ENCODE results near the gene FAAP20. TPM values are rescaled to one million over a fixed set of nuclear protein-coding genes. Genes with fewer than 3 reads are reported as not detected.

Gene FAAP20
- total RNA-seq, 1 donor from 2014 or later, result 114 TPM

DNA sequence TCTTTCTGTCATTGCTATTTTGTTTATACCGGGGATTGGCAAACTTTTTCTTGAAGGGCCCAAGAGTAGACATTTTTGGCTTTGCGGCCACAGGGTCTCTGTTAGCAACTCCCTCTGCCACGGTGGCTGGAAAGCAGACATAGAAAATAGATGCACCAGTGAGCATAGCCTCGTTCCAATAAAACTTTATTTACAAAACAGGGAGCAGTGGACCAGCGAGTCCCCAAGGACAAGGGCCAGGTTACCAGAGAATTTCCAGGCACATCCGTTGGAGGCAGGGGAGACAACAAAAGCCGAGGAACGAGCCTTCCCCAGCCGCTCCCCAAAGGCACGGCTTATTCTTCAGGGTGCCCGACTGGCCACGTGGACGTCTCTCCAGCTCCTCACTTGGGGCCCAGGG, 26.5 kb downstream of the FAAP20 start:
- H3K79me2 ChIP-seq (ENCODE audit: insufficient read depth, low read length), result no peaks in the 10 kb centered on the region
- no peak overlapping the region for H3K27ac Mint-ChIP-seq (ENCODE audit: unreplicated experiment)
- DNase-seq (ENCODE audit: low read depth) (no peak), FAIRE-seq (no peak)
- H2AFZ ChIP-seq (ENCODE audit: low read depth, low read length), result no peak overlapping the region
- no peaks in the 10 kb centered on the region for H3K27me3 ChIP-seq (ENCODE audit: insufficient read depth, low read length)
- H3K9ac ChIP-seq (ENCODE audit: low read length), result no peak overlapping the region
- H4K20me1 ChIP-seq (ENCODE audit: insufficient read depth, low read length), result no peaks in the 10 kb centered on the region
- peaks cover 3% of the 10 kb centered on the region for H3K9me3 ChIP-seq (ENCODE audit: insufficient read depth, low read depth, low read length)
- no peak overlapping the region for H3K4me3 ChIP-seq (ENCODE audit: insufficient read depth, low read depth, low read length)
- no peaks in the 10 kb centered on the region for H3K9me3 Mint-ChIP-seq (ENCODE audit: unreplicated experiment)
- H3K27me3 Mint-ChIP-seq (ENCODE audit: low read depth, unreplicated experiment), result no peaks in the 10 kb centered on the region
- H3K4me1 ChIP-seq (ENCODE audit: insufficient read depth, low read length), result no peaks in the 10 kb centered on the region
- TF ChIP-seq, protein P1, sequence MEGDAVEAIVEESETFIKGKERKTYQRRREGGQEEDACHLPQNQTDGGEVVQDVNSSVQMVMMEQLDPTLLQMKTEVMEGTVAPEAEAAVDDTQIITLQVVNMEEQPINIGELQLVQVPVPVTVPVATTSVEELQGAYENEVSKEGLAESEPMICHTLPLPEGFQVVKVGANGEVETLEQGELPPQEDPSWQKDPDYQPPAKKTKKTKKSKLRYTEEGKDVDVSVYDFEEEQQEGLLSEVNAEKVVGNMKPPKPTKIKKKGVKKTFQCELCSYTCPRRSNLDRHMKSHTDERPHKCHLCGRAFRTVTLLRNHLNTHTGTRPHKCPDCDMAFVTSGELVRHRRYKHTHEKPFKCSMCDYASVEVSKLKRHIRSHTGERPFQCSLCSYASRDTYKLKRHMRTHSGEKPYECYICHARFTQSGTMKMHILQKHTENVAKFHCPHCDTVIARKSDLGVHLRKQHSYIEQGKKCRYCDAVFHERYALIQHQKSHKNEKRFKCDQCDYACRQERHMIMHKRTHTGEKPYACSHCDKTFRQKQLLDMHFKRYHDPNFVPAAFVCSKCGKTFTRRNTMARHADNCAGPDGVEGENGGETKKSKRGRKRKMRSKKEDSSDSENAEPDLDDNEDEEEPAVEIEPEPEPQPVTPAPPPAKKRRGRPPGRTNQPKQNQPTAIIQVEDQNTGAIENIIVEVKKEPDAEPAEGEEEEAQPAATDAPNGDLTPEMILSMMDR (IDR thresholded peaks at IDR 0.05; ENCODE audit: insufficient read depth, low read depth, low read length), result no peak
- no peak for TF ChIP-seq EZH2 (IDR thresholded peaks at IDR 0.05; ENCODE audit: insufficient read depth, low read length)
- H3K27ac ChIP-seq (ENCODE audit: low read depth, low read length), result no peak overlapping the region
- H3K4me3 Mint-ChIP-seq (ENCODE audit: unreplicated experiment), result no peak overlapping the region
- no peaks in the 10 kb centered on the region for H3K4me1 Mint-ChIP-seq (ENCODE audit: low read depth, unreplicated experiment)
- no peak overlapping the region for H3K4me2 ChIP-seq (ENCODE audit: low read length)
- H3K36me3 ChIP-seq (ENCODE audit: insufficient read depth, low read length), result no peaks in the 10 kb centered on the region
- peaks cover 30% of the 10 kb centered on the region for H3K36me3 Mint-ChIP-seq (ENCODE audit: low read depth, unreplicated experiment)

DNA sequence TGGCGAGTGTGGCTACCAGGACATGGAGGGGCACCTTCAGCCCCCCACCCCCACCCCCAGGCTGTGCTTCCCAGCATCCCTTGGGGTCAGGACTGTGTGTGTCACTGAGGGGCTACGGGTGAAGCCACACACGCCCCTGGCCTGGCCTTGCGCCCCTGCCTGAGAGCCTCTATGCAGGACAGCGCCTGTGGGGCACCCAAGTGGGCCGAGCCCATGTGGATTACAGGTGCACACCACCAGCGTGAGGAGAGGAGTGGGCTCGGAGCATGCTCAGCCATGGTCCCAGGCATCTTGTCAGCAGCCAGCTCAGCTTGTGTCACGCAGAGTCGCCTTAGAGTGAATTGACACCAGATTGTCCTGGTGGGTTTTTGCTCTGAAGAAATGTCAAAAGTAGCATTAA, 27.9 kb downstream of the FAAP20 start:
- H3K36me3 Mint-ChIP-seq (ENCODE audit: low read depth, unreplicated experiment), result peaks cover 37% of the 10 kb centered on the region
- no peak overlapping the region for H3K27ac ChIP-seq (ENCODE audit: low read depth, low read length)
- no peak overlapping the region for H3K27ac Mint-ChIP-seq (ENCODE audit: unreplicated experiment)
- FAIRE-seq (no peak), DNase-seq (ENCODE audit: low read depth) (no peak)
- H3K79me2 ChIP-seq (ENCODE audit: insufficient read depth, low read length), result no peaks in the 10 kb centered on the region
- H3K36me3 ChIP-seq (ENCODE audit: insufficient read depth, low read length), result no peaks in the 10 kb centered on the region
- H3K4me3 Mint-ChIP-seq (ENCODE audit: unreplicated experiment), result no peak overlapping the region
- H4K20me1 ChIP-seq (ENCODE audit: insufficient read depth, low read length), result no peaks in the 10 kb centered on the region
- H3K9me3 ChIP-seq (ENCODE audit: insufficient read depth, low read depth, low read length), result peaks cover 3% of the 10 kb centered on the region
- no peak overlapping the region for H3K9ac ChIP-seq (ENCODE audit: low read length)
- H3K4me1 Mint-ChIP-seq (ENCODE audit: low read depth, unreplicated experiment), result no peaks in the 10 kb centered on the region
- H3K4me2 ChIP-seq (ENCODE audit: low read length), result no peak overlapping the region
- H3K9me3 Mint-ChIP-seq (ENCODE audit: unreplicated experiment), result no peaks in the 10 kb centered on the region
- H3K27me3 ChIP-seq (ENCODE audit: insufficient read depth, low read length), result no peaks in the 10 kb centered on the region
- no peaks in the 10 kb centered on the region for H3K4me1 ChIP-seq (ENCODE audit: insufficient read depth, low read length)
- H2AFZ ChIP-seq (ENCODE audit: low read depth, low read length), result no peak overlapping the region
- TF ChIP-seq EZH2 (IDR thresholded peaks at IDR 0.05; ENCODE audit: insufficient read depth, low read length), result no peak
- H3K4me3 ChIP-seq (ENCODE audit: insufficient read depth, low read depth, low read length), result no peak overlapping the region
- no peaks in the 10 kb centered on the region for H3K27me3 Mint-ChIP-seq (ENCODE audit: low read depth, unreplicated experiment)

DNA sequence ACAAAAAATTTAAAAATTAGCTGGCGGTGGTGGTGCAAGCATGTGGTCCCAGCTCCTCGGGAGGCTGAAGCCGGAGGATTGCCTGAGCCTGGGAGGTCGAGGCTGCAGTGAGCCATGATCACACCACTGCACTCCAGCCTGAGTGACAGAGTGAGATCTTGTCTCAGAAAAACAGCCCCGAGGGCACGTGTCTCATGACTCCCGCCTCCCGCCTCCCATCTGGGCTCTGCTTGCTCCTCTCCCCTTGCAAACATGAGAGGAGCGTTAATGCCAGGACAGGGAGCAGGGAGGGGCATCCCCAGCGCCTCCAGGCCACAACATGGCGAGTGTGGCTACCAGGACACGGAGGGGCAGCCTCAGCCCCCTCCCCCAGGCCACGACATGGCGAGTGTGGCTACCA, 28.3 kb downstream of the FAAP20 start:
- Histone ChIP-seq H3K36me3 (ENCODE audit: insufficient read depth, low read length) (no peaks in the 10 kb centered on the region), H3K79me2 (ENCODE audit: insufficient read depth, low read length) (no peaks in the 10 kb centered on the region), H3K4me2 (ENCODE audit: low read length) (no peak overlapping the region), H2AFZ (ENCODE audit: low read depth, low read length) (no peak overlapping the region), H3K4me3 (ENCODE audit: insufficient read depth, low read depth, low read length) (no peak overlapping the region), H3K9me3 (ENCODE audit: insufficient read depth, low read depth, low read length) (peaks cover 3% of the 10 kb centered on the region), H3K4me1 (ENCODE audit: insufficient read depth, low read length) (no peaks in the 10 kb centered on the region), H3K27ac (ENCODE audit: low read depth, low read length) (no peak overlapping the region), H4K20me1 (ENCODE audit: insufficient read depth, low read length) (no peaks in the 10 kb centered on the region), H3K27me3 (ENCODE audit: insufficient read depth, low read length) (no peaks in the 10 kb centered on the region), H3K9ac (ENCODE audit: low read length) (no peak overlapping the region)
- H3K36me3 Mint-ChIP-seq (ENCODE audit: low read depth, unreplicated experiment), result peaks cover 38% of the 10 kb centered on the region
- FAIRE-seq (no peak), DNase-seq (ENCODE audit: low read depth) (no peak)
- TF ChIP-seq EZH2 (IDR thresholded peaks at IDR 0.05; ENCODE audit: insufficient read depth, low read length), result no peak
- TF ChIP-seq, protein P1 (IDR thresholded peaks at IDR 0.05; ENCODE audit: insufficient read depth, low read depth, low read length), result no peak
- no peak overlapping the region for H3K4me3 Mint-ChIP-seq (ENCODE audit: unreplicated experiment)
- no peaks in the 10 kb centered on the region for H3K27me3 Mint-ChIP-seq (ENCODE audit: low read depth, unreplicated experiment)
- H3K4me1 Mint-ChIP-seq (ENCODE audit: low read depth, unreplicated experiment), result no peaks in the 10 kb centered on the region
- no peak overlapping the region for H3K27ac Mint-ChIP-seq (ENCODE audit: unreplicated experiment)
- H3K9me3 Mint-ChIP-seq (ENCODE audit: unreplicated experiment), result no peaks in the 10 kb centered on the region
